Stimulated activated CD4-positive, alpha-beta T cell treated with anti-CD3 and anti-CD28 coated beads, Interleukin-15, amount 100 ng/mL, for 24 hours (primary cell): Measurements from ENCODE around the gene EPN3.

Source experiments
- DNase-seq: peaks from one replicate; pipeline ENCODE4 v3.0.0-alpha.2; 2020

The EPN3 gene

DNA sequence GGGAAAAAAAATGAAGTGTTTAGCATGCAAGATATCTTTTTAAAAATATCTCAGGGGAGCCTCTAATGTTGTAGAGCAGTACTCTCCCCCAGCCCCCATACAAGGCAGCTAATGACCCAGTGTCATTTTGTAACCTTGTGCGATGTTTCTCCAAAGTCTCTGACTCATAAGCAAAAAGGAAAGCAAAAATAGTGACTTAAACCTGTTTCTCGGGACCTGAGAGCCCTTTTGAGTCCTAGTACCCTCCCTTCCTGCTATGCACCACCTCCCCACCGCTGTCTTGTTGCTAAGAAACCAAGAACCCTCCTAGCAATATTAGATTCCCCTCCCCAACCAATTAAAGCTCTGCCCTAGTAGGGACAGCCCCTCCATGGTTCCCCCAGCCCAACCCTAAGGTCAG, 21.5 kb upstream of the EPN3 start:
- peak; percentile 70 for DNase-seq

DNA sequence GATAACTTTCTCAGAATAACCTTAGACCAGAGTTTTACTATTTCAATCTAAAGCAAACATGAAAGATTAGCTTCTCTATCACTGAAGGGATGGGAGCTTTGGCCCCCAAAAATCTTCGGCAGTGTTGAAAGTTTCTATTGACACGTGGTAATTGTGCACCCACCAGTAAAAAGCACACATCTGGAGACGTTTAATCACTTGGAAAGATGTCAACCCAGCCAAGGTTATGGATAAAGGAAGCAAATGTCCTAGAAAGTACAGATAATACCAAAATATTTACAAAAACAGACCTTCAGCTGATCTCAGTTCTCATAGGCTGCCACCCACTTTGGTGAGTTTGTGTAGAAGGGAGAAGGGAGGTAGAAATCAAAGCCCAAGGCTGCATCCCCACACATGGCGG, 19.0 kb upstream of the EPN3 start:
- no peak for DNase-seq

DNA sequence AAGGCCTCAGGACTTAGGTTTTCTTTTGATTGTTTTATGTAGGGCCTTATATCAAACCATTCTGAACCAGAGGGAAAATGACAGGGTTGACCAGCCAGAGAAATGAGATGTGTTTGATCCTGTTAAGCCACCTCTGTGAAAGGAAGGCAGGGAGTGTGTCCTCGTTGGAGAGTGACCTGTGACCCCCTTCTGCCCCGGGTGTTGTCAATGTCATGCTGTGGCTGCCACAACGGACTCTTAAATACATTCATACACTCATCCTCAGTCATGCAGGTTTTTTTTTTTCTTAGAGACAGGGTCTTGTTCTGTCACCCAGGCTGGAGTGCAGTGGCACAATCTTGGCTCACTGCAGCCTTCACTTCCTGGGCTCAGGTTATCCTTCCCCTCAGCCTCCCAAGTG, 18.1 kb upstream of the EPN3 start:
- no peak for DNase-seq

DNA sequence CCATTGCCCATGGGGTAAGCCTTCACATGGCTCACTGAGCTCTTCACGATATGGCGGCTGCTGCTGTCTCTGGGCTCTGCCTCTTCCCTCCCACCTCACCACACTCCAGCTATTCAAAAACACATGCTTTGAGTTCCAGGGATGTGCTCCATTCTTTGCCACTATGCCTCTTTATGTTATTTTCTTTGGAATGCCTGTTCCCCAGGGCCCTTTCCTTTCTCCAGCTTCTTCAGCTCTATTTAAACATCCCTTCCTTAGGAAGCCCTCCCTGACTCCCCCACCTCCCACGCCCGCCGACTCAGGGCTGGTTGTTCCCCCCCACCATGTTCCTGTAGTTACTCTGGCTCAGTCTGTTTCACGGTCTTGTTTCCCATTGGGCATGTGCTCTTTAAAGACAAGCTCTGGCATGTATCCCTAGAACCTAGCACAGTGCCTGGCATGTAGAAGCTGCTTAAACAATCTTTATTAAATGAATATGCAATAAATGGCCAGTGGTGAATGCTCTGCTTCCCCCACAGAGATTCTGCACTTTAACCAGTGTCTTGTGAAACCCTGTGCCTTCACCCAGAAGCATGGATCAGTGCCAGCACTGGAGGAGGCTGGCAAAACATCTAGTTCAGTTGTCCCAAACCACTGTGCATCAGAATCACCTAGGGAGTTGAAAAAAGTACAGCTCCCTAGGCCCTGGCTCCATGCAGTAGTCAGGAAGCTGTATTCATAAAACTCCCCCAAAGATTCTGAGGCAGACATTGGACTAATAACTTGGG, 17.4 kb upstream of the EPN3 start:
- DNase-seq: no peak

DNA sequence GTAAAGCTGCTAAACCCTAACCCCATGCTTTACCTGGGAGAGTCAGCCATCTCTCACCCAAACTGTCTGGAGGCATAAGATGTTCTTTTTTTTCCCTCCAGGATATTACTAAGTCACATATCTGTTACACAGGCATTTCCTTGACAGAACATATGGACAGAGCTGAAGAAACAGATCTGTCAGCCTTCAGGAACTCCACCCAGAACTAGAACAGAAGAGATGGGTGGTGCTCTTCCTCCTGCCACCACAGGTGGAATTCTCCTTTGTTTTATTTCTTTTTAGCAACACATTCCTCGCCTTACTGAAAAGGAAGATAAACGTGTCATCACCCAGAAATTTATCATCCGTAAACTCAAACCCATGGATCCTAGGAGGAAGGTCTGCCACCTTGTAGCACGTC, 15.5 kb upstream of the EPN3 start:
- no peak for DNase-seq

DNA sequence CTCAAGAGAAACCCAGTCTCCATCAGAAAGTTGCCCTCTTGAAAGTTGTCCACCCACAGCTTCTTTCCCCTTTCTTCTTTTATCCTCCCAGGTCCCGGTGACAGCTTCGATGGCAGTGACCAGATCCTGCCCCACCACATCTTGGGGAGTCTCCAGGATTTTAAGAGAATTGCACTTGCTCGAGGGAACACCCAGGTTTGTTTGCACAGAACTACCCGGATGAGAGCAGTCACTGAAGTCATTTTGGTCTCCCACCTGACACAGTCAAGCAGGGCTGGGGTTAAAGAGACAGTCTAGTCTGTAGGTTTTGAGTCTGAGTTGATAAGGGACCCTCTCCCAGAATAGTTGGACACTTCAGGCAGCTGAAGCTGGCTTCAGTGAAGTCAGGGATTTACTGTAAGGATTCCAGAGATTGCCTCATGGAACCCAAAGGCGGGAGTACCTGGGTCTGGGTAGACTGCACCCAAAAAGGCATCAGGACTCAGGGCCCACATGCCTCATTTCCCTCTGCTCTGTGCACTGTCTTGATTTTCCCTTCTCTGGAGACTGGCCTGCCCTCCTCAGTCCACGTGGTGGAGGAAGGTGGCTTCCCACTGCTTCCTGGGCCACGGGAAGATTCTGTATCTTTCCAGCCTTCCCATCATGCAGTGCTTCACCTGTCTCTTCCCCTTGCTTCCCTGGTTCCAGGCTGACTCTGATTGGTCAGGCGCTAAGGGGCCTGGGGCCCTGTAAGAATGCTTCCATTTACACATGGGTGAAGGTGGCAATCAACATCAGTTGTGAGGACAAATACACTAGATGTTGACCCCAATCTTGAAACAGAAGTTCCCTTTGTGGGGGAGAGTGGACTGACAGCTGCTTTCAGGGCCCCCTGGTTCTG, 14.8 kb upstream of the EPN3 start:
- DNase-seq: no peak

DNA sequence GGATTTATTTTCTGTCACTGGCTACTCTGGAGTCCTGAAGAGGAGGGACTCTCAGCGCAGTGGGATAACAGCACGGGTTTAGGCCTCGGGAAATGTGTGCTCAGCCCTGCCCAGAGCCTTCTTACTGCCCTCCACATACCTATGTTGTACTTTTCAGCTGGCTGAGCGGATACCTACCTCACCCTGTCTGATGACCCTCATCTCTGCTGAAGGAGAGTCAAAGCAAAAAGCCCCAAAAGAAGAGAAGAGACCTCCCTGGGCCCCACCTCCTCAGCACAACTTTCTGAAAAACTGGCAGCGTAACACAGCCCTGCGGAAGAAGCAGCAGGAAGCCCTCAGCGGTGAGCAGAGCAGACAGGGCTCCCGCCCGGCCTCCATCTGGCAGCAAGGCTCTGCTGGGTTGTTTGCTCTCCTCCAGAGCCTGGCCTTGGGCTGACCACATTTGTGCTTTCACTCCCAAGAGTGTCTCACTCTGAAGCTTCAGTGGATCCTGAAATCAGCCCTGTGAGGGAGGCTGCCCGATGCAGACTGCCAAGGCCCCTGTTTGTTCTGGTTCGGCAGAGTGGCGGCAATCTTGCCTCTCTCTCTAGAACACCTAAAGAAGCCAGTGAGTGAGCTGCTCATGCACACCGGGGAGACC, 14.0 kb upstream of the EPN3 start:
- DNase-seq: no peak

DNA sequence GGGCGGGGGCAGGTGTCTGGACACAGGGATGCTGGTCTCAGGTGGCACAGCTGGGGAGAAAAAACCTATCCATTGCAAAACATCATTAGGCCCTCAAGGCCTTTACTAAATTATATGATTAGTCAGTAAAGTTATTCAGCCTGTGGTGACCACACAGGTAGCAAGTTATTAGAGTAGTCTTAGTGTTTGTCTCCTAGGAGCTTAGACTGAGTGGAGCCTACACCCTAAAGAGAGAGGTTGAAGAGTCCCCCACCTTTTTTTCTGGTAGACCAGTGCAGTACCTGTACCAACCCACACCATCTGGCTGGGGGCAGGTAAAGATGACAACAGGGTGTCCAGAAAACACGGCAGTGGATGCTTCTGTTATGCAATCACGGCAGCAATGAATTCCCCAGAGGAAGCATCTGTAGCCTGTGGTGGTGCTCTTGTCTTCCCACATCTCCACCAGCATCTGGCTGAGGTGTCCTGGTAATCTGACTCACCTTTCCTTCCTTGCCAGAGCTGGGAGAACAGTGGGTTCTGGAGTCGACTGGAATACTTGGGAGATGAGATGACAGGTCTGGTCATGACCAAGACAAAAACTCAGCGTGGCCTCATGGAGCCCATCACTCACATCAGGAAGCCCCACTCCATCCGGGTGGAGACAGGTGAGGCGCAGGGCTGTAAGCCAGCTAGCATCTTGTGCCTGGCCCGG, 13.2 kb upstream of the EPN3 start:
- DNase-seq: no peak

DNA sequence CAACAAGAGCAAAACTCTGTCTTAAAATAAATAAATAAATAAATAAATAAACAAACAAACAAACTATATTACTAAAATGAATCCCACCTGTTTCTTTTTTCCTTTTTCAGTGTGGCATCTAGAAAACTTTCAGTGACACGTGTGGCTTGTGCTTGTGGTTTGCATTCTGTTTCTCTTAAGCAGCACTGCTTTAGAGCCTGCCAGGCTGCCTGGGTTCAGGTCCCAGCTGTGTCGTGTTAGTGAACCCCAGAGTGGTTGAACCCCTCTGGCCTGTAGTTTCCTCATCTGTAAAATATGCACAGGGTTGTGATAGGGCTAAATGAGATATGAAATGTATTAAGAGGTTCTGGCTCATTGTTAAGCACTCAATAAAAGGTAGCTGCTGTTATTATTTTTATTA, 12.1 kb upstream of the EPN3 start:
- DNase-seq: no peak

DNA sequence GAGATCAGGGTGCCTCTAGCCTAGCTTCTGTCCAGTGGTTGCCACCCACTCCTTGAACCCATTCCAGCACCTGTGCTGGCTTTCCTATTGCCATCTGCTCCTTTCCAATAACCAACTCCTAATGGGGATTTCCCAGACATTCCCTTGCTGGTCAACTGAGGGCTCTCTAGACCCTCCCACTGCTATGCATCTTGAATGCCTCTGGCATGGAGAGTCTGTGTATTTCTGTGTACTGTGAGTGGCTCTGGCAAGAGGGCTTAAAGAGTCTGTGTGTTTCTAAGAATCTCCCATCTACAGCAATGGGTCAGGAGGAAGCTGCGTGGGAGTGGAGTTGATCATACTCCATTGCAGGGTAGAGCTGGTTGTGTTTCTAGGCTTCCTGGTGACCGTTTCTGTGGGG, 11.0 kb upstream of the EPN3 start:
- no peak for DNase-seq

DNA sequence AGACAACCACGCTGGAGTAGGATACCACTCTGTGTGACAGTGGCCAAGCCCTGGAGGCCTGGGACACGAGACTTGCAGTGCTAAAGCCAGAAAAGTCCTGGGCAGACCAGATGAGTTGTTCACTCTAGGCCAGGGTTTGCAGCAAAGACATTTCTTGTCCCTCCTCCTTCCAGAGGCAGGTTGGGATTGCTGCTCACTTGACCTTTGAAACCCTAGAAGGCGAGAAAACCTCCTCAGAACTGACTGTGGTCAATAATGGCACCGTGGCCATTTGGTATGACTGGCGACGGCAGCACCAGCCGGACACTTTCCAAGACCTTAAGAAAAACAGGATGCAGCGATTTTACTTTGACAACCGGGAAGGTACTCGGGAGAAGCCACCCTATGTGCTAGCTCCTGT, 9.8 kb upstream of the EPN3 start:
- no peak for DNase-seq

DNA sequence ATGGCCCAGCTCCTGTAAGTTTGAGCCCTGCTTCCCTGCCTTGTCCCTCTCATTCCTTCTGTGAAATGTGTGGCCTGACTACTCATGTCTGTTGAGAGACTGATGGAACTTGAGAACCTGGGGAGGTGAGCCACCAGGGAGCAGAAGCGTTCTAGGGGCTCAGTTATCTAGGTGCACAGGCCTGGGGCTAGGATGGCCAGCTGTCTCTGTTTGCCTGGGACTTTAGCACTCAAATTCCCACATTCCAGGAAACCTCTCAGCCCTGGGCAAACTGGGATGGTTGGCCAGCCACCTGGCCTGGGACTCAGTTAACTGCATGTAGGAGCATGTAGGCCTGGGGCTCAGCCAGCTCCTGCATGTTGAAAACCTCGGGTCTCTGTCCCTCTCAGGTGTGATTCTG, 9.3 kb upstream of the EPN3 start:
- DNase-seq: no peak

DNA sequence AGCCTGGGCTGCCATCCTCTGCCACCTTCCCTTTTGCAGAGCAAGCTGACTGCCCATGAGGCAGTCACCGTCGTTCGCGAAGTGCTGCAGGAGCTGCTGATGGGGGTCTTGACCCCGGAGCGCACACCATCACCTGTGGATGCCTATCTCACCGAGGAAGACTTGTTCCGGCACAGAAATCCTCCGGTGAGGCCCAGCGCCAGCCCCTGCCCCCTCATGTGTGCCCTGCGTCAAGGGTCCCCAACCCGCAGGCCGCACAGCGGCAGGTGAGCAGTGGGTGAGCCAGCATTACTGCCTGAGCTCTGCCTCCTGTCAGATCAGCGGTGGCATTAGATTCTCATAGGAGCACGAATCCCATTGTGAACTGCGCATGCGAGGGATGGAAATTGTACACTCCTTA, 7.7 kb upstream of the EPN3 start:
- no peak for DNase-seq

DNA sequence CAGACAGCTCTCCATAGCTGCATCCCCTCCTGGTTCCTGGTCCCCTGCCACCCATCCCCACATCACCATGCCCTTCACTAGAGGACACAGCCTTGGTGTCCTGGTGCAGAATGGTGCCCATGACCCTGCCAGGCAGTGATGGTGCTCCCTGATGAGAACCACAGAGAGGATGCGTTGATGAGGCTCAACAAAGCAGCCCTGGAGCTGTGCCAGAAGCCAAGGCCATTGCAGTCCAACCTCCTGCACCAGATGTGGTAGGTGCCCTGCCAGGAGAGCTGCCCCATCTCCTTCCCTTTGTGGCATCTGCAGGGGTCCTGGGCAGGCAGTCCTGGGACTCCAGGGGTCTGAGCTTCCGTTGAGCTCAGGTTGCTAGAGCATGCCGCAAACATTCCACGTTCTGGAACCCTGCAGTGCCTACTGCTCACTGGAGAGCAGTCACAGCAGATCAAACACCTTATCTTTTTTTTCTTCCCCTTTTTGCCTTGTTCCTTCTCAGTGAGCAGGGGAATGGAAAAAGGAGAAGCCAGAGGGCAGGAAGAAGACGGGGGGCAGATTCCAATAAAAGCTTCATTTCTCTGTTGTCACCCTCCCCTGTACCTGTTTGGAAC, 5.3 kb upstream of the EPN3 start:
- DNase-seq: no peak

DNA sequence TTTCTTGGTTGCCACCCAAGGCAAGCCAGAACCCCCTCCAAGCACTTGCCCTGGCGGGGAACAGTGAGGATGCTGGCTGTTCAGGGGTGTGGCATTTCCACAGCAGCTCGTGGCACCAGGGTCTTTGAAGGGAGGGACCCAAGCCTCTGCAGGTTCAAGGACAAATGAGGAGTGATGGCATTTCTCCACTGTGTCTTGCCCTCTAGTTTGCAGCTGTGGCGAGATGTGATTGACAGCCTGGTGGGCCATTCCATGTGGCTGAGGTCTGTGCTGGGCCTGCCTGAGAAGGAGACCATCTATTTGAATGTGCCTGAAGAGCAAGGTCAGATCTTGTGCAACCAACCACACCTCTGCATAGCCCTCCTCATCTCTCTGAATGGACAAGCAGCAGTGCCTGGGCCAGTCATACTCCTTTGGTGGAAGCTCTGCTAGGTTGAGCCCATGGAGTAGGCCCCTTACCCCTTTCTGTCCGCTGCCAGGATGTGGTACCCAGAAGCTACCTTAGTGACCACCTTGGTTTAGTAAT, 4.5 kb upstream of the EPN3 start:
- no peak for DNase-seq

DNA sequence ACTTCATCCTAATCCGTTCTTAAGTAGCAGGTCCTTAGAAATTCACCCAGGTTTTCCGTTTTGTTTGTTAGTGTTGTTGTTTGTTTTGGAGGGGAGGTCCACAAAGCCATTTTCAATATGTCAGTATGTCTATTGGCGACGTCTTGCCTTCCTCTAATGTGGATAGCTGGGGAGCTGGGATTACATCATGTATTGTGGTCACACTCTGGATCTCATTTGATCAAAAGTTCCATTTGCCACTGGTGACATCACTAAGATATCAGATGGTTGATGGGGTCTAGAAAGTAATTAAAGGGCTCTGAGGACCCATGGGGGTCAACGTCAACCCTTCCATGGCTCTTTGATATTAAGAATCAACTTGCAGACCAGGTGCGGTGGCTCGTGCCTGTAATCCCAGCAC, 2.7 kb upstream of the EPN3 start:
- DNase-seq: no peak

DNA sequence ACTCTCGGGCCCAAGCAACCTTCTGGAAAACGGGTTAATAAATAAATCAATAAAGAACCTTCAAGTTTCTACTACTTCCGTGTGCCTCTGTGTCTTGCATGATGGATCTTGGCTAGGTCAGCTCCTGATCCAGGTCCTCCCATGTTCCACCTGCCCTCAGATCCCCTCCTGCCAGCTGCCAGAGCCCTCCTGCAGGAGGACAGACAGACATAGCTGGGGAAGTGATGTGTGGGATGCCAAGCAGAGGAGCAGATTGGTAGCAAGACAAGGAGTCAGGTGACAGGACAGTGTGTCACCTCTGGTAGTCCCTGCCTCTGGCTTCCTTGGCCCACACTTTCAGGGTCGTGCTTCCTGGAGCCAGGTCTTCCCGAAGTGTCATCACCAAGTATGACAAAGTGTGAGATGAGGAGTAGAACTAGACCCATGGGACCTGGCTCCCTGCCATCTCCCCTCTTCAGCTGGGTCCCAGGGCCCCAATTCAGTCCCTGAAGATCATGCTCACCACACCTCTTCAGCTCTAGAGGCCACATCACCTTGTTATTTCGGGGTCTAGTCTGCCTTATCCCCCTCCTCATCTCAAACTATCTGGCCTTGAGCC, 1.0 kb upstream of the EPN3 start:
- no peak for DNase-seq

DNA sequence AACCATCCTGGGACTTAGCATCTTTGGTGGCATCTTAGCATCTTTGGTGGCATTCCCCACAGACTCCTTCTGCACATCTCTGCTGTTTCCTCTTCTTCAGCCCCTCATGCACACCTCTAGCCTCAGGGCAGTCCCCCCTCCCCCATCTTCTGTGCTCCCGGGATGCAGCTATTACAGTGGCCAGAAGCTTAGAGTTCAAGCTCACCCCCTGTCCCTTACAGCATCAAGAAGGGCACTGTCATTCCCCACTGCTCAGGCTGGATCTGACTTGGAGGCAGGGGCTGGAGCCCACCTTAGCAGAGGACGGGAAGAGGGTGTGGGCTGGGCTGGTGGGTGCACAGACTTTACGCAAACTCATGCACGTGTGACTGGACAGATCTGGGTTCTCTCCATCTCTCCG, 650 bp downstream of the EPN3 start:
- DNase-seq: no peak

DNA sequence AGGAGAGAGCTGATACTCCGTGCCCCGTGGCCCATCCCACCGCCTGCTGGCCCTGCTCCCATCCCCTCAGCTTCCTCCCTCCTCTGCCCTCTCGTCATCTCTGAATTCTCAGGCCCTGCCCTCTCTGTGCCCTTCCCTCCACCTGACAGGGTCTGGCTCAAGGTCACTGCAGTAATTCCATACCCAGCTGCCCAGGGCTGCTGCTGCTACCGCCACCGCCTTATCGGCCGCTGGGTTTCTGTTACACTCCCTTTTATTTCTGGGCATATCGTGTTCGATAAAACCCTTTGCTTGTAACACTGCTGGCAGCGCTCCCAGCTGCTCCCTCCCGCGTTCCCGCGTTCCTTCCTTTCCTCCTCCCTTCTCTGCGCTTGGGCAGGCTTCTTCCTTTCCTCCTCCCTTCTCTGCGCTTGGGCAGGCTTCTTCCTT, 1.2 kb downstream of the EPN3 start:
- DNase-seq: no peak

DNA sequence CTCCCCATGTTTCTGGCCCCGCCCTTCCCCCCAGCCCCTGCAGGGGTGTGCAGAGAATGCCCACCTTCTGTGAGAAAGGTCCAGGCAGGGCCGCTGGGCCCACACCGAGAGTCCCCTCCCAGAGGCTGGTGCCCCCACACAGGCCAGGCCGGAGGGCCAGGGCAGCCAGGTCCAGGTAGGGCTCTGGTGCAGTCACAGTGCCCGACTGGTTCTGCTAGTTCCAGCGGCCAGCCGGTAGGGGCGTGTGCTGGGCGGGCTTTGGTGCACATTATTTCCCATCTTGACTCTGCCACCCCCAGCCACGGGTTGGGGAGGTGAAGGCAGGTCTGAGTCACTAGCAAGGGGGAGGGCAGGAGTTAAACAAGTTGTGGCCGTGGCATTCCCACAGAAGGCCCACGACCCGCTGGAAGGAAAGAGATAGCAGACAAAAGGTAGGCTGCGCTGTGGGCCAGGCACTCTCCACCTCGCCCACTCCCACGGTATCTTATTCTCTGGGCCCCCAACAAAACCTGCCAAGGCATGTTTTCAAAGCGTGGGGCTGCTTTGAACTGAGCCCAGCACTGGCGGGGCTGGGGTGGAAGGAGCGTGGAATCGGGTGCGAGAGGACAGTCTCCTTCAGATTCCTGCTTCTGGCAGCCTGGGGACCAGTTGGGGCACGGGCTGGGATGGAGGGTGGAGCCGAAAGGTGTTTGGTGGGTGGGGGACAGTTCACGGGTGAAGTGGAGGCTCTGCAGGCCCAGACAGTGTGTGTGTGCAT, 1.9 kb downstream of the EPN3 start:
- DNase-seq: peak; percentile 56

DNA sequence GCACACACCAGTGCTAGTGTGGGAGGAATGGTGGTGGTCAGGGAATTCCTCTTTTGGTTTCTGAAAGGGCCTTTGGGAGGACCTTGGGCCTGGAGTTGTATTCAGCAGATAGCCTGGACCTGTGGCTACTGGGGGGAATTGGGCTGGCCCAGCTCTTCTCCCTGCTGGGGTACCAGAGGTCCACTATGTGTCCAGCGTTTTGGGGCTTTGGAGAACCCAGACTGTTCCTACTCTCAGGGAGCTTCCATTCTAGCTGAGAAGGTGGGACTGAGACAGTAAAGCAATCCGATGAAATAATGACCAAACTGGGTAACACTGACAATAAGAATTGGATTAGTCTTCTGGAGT, 2.4 kb downstream of the EPN3 start:
- no peak for DNase-seq

DNA sequence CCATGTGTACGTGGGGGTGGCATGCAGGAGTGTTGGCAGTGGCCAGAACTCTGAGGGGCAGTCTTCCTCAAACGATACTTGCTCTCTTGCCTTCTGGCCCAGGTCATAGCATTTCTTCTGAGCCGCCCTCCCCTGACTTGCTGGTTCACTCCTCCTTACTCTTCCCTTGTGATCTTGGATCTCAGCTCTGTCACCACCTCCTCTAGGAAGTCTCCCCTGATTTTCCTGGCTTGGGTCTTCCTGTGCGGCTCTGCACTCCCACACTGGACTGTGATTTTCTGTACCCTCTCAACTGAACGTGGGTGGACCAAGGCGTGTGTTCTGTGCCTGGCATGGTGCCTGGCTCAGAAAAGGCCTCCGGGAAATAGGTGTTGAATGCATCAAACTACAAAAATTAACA, 2.9 kb downstream of the EPN3 start:
- DNase-seq: no peak
